ENCODE results near the gene TTC27.

DNA sequence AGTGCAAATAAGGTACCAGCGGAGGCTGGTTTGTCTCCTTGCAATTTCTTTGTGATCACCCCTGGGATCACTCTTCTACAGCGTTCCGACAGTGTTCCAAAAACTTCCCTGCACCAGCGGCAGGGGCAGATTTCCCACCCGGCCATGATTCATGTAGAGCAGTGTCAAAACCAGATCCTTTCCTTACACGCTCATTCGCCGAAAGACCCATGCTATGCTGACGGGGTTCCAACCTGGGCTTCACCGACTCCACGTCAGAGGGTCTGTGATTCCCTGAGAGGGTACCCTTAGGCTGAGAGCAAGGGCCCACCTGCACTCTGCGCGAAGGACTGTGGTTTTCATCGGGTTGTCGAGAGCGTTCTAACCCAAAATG is 423 bp upstream of the TTC27 start:
- TF ChIP-seq HDAC6 (IDR thresholded peaks at IDR 0.05; ENCODE audit: unreplicated experiment) (no peak), JUND (IDR thresholded peaks at IDR 0.05; ENCODE audit: low read depth, low read length) (no peak), EP300 (IDR thresholded peaks at IDR 0.05; ENCODE audit: borderline replicate concordance in 1 of 2, control insufficient read depth in 1 of 2, low read depth in 2 of 2, low read length in 2 of 2) (no peak), RBBP5 (conservative IDR thresholded peaks at IDR 0.05) (no peak)
